ENCODE results near the gene GIMAP1. TPM values are rescaled to one million over a fixed set of nuclear protein-coding genes. Genes with fewer than 3 reads are reported as not detected.
"Not testable (repeated sequence)": the region's sequence is repeated elsewhere in the genome, so short reads cannot be mapped to it uniquely, and the experiment has no call there.

Gene GIMAP1
- polyA plus RNA-seq (2011; rRNA removed) (not detected in 2 replicates), polyA minus RNA-seq (2011; rRNA and poly(A)+ RNA removed) (not detected in 2 replicates)

DNA sequence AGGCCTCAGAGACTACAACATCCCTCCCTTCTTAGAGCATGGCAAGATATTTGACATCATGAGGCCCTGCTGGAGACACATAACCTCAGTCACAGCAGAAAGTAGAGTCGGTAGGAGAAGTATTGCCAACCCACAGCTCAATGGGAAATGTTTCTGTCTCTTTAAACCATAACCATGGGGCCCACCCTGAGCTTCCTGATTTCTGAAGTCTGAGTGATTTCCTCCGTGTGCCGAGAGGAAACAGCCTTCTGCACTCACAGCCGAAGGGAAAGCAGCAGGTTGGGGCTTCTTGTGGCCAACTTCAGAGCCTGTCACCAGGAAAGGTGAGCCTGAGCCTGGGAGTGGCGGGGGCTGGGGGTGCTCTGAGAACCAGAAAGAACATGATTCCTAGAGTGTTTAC, at the start of gene GIMAP1:
GIMAP1 (plus strand) TSS at position 246 of the 400 bp plus-strand sequence. CDS start 2,435 bp downstream, outside the sequence.
- POLR2A ChIA-PET: no interaction called here
- H3K9me3 ChIP-seq (ENCODE audit: control insufficient read depth, insufficient read depth, low read length): peaks cover 11% of the 10 kb centered on the region
- no peaks in the 10 kb centered on the region for H3K27me3 ChIP-seq (ENCODE audit: control insufficient read depth, insufficient read depth, low read length)
- TF ChIP-seq CTCF (IDR thresholded peaks at IDR 0.05; ENCODE audit: low read depth, low read length): no peak
- DNase-seq (ENCODE audit: low read depth, low spot score): no peak
- H3K27ac ChIP-seq (ENCODE audit: low read depth, low read length): no peak within 1 kb of the TSS
- H3K4me3 ChIP-seq (ENCODE audit: low read depth, low read length): no peak within 1 kb of the TSS
- CTCF ChIA-PET: no interaction called here

DNA sequence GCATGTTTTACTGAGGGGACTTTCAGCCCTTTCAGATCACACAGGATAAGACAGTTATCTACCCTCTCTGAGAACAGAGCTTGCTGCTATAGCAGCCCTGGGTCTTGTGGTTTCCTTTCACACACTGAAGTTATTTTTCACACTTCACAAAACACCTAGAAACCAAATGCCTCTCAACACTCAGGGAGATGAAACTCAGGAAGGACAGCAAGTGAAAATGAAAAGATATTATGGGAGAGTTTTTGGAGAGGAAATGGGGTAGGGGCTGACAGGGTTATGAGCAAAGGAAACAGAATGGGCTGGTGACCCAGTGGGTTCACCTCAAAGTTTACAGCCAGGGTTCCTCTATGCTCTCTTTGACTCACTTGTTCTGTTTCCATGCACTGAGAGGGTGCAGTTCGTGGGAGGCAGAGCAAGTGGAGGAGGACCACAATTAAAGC, 47.9 kb upstream of the GIMAP1 start:
- H3K4me3 ChIP-seq (ENCODE audit: low read depth, low read length): no peak overlapping the region
- no peak overlapping the region for H3K27ac ChIP-seq (ENCODE audit: low read depth, low read length)
- no peak for TF ChIP-seq CTCF (IDR thresholded peaks at IDR 0.05; ENCODE audit: low read depth, low read length)
- no peaks in the 10 kb centered on the region for H3K27me3 ChIP-seq (ENCODE audit: control insufficient read depth, insufficient read depth, low read length)
- peaks cover 21% of the 10 kb centered on the region for H3K9me3 ChIP-seq (ENCODE audit: control insufficient read depth, insufficient read depth, low read length)
- POLR2A ChIA-PET: no interaction called here
- CTCF ChIA-PET: no interaction called here
- no peak for DNase-seq (ENCODE audit: low read depth, low spot score)

DNA sequence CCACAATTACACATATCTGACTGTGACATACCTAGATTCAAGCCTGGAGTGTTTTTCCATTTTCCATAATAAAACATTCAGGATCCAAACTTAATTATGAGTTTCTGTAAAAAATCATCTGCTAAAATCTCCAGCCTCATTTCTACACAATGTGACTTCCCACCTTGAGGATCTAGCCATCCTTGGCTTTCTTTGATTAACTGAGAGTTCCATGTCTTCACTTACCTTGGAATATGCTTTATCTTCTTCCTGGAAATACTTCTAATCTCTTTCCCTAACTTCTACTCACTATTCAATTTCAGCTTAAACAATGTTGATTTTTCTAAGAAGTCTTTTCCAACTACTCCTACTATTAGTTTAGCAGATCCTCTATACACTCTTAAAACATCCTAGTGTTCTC, 47.4 kb upstream of the GIMAP1 start:
- no peak overlapping the region for H3K27ac ChIP-seq (ENCODE audit: low read depth, low read length)
- no peak for TF ChIP-seq CTCF (IDR thresholded peaks at IDR 0.05; ENCODE audit: low read depth, low read length)
- no peak overlapping the region for H3K4me3 ChIP-seq (ENCODE audit: low read depth, low read length)
- peaks cover 16% of the 10 kb centered on the region for H3K9me3 ChIP-seq (ENCODE audit: control insufficient read depth, insufficient read depth, low read length)
- H3K27me3 ChIP-seq (ENCODE audit: control insufficient read depth, insufficient read depth, low read length): no peaks in the 10 kb centered on the region
- no peak for DNase-seq (ENCODE audit: low read depth, low spot score)
- CTCF ChIA-PET: no interaction called here
- POLR2A ChIA-PET: no interaction called here

GRCh38 chr7:150671798-150672585, 44.4 kb upstream of the GIMAP1 start:
- H3K4me3 ChIP-seq (ENCODE audit: low read depth, low read length); POLR2A ChIA-PET; CTCF ChIA-PET; H3K27ac ChIP-seq (ENCODE audit: low read depth, low read length); DNase-seq (ENCODE audit: low read depth, low spot score); H3K27me3 ChIP-seq (ENCODE audit: control insufficient read depth, insufficient read depth, low read length); H3K9me3 ChIP-seq (ENCODE audit: control insufficient read depth, insufficient read depth, low read length): not testable (repeated sequence)

DNA sequence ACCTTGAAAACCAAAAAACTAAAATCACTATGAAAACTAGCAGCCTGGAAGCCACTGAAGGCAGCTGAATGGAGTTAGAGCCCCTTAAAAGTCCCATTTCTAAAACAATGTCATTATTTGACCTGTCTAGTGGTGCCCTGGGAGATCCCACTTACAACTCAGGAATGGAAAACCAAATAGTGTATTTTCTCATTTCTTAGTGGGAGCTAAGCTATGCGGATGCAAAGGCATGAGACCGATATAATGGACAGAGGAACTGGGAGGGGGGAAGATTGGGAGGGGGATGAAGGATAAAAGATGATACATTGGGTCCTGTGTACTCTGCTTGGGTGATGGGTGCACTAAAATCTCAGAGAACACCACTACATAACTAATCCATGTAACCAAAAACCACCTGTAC, 40.7 kb upstream of the GIMAP1 start:
- CTCF ChIA-PET: no interaction called here
- Histone ChIP-seq H3K27ac (ENCODE audit: low read depth, low read length) (no peak overlapping the region), H3K4me3 (ENCODE audit: low read depth, low read length) (no peak overlapping the region), H3K27me3 (ENCODE audit: control insufficient read depth, insufficient read depth, low read length) (no peaks in the 10 kb centered on the region), H3K9me3 (ENCODE audit: control insufficient read depth, insufficient read depth, low read length) (no peaks in the 10 kb centered on the region; the same call in 1 of the 2 replicates)
- no peak for DNase-seq (ENCODE audit: low read depth, low spot score)
- POLR2A ChIA-PET: no interaction called here
- no peak for TF ChIP-seq CTCF (IDR thresholded peaks at IDR 0.05; ENCODE audit: low read depth, low read length)

- H3K27me3 ChIP-seq (ENCODE audit: control insufficient read depth, insufficient read depth, low read length); CTCF ChIA-PET; H3K27ac ChIP-seq (ENCODE audit: low read depth, low read length); DNase-seq (ENCODE audit: low read depth, low spot score); H3K9me3 ChIP-seq (ENCODE audit: control insufficient read depth, insufficient read depth, low read length); H3K4me3 ChIP-seq (ENCODE audit: low read depth, low read length); POLR2A ChIA-PET: not testable (repeated sequence)
These were observed 40.1 kb upstream of the GIMAP1 start for GRCh38 chr7:150676276-150676675.

DNA sequence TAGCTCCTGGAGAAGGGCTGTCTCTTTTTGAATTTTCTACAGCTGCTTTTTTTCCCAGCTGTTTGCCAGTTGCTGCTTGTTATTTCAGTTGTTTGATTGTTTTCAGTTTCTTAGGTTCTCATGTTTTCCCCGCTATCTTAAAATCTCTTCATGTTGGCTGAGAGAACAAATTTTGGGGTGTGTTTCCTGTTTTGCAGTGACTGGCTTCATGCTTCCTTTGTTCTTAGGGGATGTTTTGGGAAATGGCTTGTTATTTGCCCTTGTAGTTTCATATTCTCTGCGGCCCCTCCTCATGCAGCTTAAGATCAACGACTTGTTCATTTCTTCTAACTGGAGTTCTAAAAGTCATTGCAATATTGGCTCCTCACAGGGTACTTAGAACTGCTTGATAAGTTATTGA, 39.6 kb upstream of the GIMAP1 start:
- DNase-seq (ENCODE audit: low read depth, low spot score); H3K27me3 ChIP-seq (ENCODE audit: control insufficient read depth, insufficient read depth, low read length); CTCF ChIA-PET; H3K9me3 ChIP-seq (ENCODE audit: control insufficient read depth, insufficient read depth, low read length); H3K27ac ChIP-seq (ENCODE audit: low read depth, low read length); H3K4me3 ChIP-seq (ENCODE audit: low read depth, low read length); POLR2A ChIA-PET: not testable (repeated sequence)

- H3K4me3 ChIP-seq (ENCODE audit: low read depth, low read length); H3K9me3 ChIP-seq (ENCODE audit: control insufficient read depth, insufficient read depth, low read length); POLR2A ChIA-PET; H3K27ac ChIP-seq (ENCODE audit: low read depth, low read length); CTCF ChIA-PET; DNase-seq (ENCODE audit: low read depth, low spot score); H3K27me3 ChIP-seq (ENCODE audit: control insufficient read depth, insufficient read depth, low read length): not testable (repeated sequence)
These were observed 37.8 kb upstream of the GIMAP1 start for GRCh38 chr7:150678601-150679000.

GRCh38 chr7:150680364-150680763, 36.0 kb upstream of the GIMAP1 start:
- H3K4me3 ChIP-seq (ENCODE audit: low read depth, low read length); H3K27ac ChIP-seq (ENCODE audit: low read depth, low read length); CTCF ChIA-PET; H3K9me3 ChIP-seq (ENCODE audit: control insufficient read depth, insufficient read depth, low read length); DNase-seq (ENCODE audit: low read depth, low spot score); POLR2A ChIA-PET; H3K27me3 ChIP-seq (ENCODE audit: control insufficient read depth, insufficient read depth, low read length): not testable (repeated sequence)

Data from AG04450 (cell line).